HUES6 (cell line): ENCODE measurements around the gene DEFB125.

Source experiments
- H3K27ac ChIP-seq: 2 replicates; pipeline ENCODE4 v1.7.0; 2013; ENCODE audit warnings: low read depth, mild to moderate bottlenecking, low read length, inconsistent platforms
- H3K27me3 ChIP-seq: 2 replicates; pipeline ENCODE4 v1.6.1; 2013; ENCODE audit warnings: low read length; ENCODE audit not compliant: control insufficient read depth, insufficient read depth
- H3K36me3 ChIP-seq: 2 replicates; pipeline ENCODE4 v1.6.1; 2013; ENCODE audit warnings: low read length; ENCODE audit not compliant: control insufficient read depth, insufficient read depth
- H3K4me1 ChIP-seq: 2 replicates; pipeline ENCODE4 v1.6.1; 2013; ENCODE audit warnings: low read length; ENCODE audit not compliant: control insufficient read depth, insufficient read depth
- H3K4me3 ChIP-seq: 2 replicates; pipeline ENCODE4 v1.5.1; 2013; ENCODE audit warnings: low read depth, low read length
- H3K9ac ChIP-seq: one replicate; pipeline ENCODE4 v1.6.1; 2013; ENCODE audit warnings: mild to moderate bottlenecking, low read length
- H3K9me3 ChIP-seq: 2 replicates; pipeline ENCODE4 v1.6.1; 2013; ENCODE audit warnings: low read depth, low read length; ENCODE audit not compliant: control insufficient read depth, insufficient read depth

DEFB125 gene, protein sequence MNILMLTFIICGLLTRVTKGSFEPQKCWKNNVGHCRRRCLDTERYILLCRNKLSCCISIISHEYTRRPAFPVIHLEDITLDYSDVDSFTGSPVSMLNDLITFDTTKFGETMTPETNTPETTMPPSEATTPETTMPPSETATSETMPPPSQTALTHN

DNA sequence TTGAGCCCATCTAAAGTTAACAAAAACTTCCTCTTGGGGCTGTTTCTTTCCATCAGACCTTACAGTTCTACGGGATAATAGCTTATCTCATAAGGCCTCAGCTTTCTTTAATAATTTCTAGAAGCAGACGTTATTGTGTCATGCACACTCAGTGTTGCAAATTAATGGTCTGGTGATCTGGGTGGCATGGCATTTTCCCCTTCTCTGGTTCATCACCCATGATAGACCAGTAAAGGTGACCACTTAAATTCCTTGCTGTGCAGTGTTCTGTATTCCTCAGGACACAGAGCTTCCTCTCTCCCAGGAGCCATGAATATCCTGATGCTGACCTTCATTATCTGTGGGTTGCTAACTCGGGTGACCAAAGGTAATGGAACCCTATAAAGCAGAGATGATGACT is at the start of gene DEFB125:
Gene DEFB125 (plus strand): TSS at position 272 of the 400 bp plus-strand sequence. CDS start 38 bp downstream, at position 310.
- Histone ChIP-seq H3K9me3 (peaks cover 9% of the 10 kb centered on the region; the same call in 1 of the 2 replicates), H3K9ac (no peak within 1 kb of the TSS), H3K36me3 (no peaks in the 10 kb centered on the region), H3K27ac (no peak within 1 kb of the TSS), H3K4me3 (no peak within 1 kb of the TSS), H3K4me1 (no peaks in the 10 kb centered on the region), H3K27me3 (peaks cover 7% of the 10 kb centered on the region; the same call in 1 of the 2 replicates)

DNA sequence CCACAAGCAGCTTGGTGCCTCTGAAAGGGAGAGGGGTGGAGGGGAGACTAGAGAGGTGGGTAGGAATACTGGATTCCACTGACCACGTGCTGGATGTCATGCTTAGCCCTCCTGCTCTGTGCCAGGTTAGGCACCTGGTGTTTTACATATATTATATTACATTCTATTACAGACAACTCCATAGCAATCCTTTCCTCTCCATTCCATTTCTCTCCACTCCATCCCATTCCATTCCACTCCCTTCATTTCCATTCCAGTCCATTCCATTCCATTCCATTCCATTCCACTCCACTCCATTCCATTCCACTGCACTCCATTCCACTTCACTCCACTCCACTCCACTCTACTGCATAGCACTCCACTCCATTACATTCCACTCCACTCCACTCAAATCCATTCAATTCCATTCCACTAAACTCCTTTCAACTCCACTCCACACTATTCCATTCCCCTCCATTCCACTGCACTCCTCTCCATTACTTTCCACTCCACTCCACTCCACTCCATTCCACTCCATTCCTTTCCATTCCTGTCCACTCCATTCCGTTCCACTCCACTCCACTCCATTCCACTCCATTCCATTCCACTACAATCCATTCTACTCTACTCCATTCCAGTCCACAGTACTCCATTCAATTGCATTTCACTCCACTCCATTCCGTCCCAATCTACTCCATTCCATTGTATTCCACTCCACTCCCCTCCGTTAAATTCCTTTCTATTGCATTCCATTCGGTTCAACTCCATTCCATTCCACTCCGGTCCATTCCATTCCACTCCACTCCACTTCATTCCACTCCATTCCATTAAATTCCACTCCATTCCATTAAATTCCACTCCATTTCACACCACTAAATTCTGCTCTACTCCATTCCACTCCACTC is 27.2 kb upstream of the DEFB125 start:
- Histone ChIP-seq H3K27me3 (peaks cover 5% of the 10 kb centered on the region; the same call in 1 of the 2 replicates), H3K4me1 (no peaks in the 10 kb centered on the region), H3K36me3 (no peaks in the 10 kb centered on the region), H3K9me3 (peaks cover 46% of the 10 kb centered on the region), H3K9ac (no peak overlapping the region), H3K27ac (no peak overlapping the region), H3K4me3 (no peak overlapping the region)

DNA sequence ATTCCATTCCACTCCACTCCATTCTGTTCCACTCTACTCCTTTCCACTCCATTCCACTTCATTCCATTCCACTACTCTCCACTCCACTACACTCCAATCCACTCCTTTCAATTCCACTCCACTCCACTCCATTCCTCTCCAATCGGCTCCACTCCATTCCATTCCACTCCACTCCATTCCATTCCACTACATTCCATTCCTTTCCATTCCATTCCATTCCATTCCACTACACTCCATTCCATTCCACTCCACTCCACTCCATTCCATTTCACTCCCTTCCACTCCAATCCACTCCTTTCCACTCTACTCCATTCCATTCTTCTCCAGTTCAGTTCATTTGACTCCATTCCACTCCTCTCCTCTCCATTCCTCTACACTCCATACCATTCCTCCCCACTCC is 26.2 kb upstream of the DEFB125 start:
- Histone ChIP-seq H3K4me1 (no peaks in the 10 kb centered on the region), H3K9ac (no peak overlapping the region), H3K27ac (no peak overlapping the region), H3K9me3 (peaks cover 56% of the 10 kb centered on the region), H3K36me3 (no peaks in the 10 kb centered on the region), H3K27me3 (peaks cover 5% of the 10 kb centered on the region; the same call in 1 of the 2 replicates), H3K4me3 (no peak overlapping the region)

DNA sequence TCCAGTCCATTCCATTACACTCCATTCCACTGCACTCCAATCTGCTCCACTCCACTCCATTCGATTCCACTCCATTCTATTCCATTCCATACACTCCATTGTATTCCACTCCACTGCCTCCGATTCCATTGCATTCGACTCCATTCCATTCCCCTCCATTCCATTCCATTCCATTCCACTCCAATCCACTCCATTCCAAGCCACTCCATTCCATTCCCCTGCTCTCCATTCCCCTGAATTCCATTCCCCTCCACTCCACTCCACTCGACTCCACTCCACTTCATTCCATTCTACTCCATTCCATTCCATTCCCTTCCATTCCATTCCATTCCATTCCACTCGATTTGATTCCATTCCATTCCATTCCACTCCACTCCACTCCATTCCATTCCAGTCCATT is 25.7 kb upstream of the DEFB125 start:
- peaks cover 61% of the 10 kb centered on the region for H3K9me3 ChIP-seq
- H3K27ac ChIP-seq = no peak overlapping the region
- no peak overlapping the region for H3K4me3 ChIP-seq
- peaks cover 5% of the 10 kb centered on the region; the same call in 1 of the 2 replicates for H3K27me3 ChIP-seq
- H3K9ac ChIP-seq = no peak overlapping the region
- H3K36me3 ChIP-seq = no peaks in the 10 kb centered on the region
- no peaks in the 10 kb centered on the region for H3K4me1 ChIP-seq

DNA sequence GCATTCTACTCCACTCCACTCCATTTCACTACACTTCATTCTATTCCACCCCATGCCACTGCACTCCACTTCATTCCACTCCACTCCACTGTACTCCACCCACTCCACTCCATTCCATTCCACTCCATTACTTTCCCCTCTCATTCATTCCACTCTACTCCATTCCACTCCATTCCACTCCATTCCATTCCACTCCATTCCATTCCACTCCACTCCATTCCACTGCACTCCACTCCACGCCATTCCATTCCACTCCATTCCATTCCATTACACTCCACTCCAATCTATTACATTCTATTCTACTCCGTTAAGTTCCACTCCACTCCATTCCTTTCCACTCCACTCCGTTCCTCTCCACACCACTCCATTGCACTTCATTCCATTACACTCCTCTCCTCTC is 25.0 kb upstream of the DEFB125 start:
- Histone ChIP-seq H3K27ac (no peak overlapping the region), H3K36me3 (no peaks in the 10 kb centered on the region), H3K9ac (no peak overlapping the region), H3K4me1 (no peaks in the 10 kb centered on the region), H3K4me3 (no peak overlapping the region; the same call in 1 of the 2 replicates), H3K27me3 (peaks cover 5% of the 10 kb centered on the region; the same call in 1 of the 2 replicates), H3K9me3 (peaks cover 65% of the 10 kb centered on the region)

DNA sequence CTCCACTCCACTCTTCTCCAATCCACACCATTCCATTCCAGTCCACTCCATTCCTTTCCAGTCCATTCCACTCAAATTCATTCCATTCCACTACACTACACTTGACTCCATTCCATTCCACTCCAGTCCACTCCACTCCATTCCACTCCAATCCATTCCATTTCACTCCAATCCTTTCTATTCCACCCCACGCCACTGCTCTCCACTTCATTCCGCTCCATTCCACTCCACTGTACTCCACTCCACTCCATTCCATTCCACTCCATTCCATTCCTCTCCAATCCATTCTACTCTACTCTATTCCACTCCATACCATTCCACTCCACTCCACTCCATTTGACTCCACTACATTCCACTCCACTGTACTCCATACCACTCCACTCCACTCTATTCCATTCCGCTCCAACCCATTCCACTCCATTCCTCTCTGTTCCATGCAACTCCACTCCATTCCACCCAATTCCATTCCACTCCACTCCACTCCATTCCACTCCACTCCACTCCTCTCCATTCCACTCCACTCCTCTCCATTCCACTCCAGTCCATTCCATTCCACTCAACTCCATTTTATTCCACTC is 23.4 kb upstream of the DEFB125 start:
- Histone ChIP-seq H3K4me3 (no peak overlapping the region), H3K27me3 (peaks cover 8% of the 10 kb centered on the region; the same call in 1 of the 2 replicates), H3K36me3 (no peaks in the 10 kb centered on the region), H3K9ac (no peak overlapping the region), H3K27ac (no peak overlapping the region), H3K9me3 (peaks cover 65% of the 10 kb centered on the region), H3K4me1 (no peaks in the 10 kb centered on the region)

DNA sequence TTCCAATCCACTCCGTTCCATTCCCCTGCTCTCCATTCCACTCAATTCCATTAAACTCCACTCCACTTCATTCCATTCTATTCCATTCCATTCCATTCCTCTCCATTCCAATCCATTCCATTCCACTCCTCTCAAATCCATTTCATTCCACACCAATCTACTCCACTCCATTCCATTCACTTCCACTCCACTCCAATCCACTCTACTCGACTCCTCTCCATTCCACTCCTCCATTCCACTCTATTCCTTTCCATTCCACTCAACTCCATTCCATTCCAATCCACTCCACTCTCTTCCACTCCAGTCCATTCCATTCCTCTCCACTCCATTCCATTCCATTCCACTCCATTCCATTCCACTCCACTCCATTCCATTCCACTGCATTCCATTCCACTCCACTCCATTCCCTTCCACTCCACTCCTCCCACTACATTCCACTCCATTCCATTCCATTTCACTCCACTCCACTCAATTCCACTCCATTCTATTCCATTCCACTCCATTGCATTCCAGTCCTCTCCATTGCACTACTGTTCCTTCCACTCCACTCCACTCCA is 22.6 kb upstream of the DEFB125 start:
- Histone ChIP-seq H3K36me3 (no peaks in the 10 kb centered on the region), H3K4me3 (no peak overlapping the region), H3K9ac (no peak overlapping the region), H3K4me1 (no peaks in the 10 kb centered on the region), H3K27ac (no peak overlapping the region), H3K27me3 (peaks cover 10% of the 10 kb centered on the region; the same call in 1 of the 2 replicates), H3K9me3 (peaks cover 65% of the 10 kb centered on the region)

DNA sequence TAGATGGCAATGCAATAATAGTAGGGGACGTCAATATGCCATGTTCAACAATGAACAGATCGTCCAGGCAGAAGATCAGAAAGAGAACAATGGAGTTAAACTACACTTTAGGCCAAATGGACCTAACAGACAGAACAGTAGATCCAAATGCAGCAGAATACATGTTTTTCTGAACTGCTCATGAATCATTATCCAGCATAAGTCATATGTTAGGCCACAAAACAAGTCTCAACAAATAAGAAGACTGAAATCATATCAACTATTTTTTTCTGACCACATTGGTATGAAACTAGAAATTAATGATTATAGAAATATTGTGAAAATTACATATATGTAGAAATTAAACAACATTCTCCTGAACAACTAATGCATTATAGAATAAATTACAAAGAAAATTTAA is 10.2 kb upstream of the DEFB125 start:
- Histone ChIP-seq H3K4me3 (no peak overlapping the region), H3K27ac (no peak overlapping the region), H3K9ac (no peak overlapping the region), H3K36me3 (no peaks in the 10 kb centered on the region), H3K9me3 (peaks cover 7% of the 10 kb centered on the region; the same call in 1 of the 2 replicates), H3K4me1 (no peaks in the 10 kb centered on the region), H3K27me3 (peaks cover 5% of the 10 kb centered on the region; the same call in 1 of the 2 replicates)

DNA sequence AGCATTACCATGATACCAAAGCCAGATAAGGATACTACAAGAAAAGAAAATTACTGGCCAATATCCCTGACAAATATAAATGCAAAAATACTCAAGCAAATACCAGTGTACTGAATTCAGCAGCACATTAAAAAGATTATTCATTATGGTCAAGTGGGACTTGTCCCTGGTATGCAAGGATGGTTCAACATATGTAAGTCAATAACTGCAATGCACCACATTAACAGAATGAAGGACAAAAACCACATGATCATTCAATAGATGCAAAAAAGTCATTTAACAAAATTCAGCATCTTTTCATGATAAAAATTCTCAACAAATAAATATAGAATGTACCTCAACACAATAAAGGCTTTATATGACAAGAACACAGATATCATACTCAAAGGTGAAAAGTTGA is 9.1 kb upstream of the DEFB125 start:
- Histone ChIP-seq H3K4me1 (no peaks in the 10 kb centered on the region), H3K27ac (no peak overlapping the region), H3K27me3 (peaks cover 7% of the 10 kb centered on the region; the same call in 1 of the 2 replicates), H3K4me3 (no peak overlapping the region), H3K9ac (no peak overlapping the region), H3K9me3 (peaks cover 9% of the 10 kb centered on the region; the same call in 1 of the 2 replicates), H3K36me3 (no peaks in the 10 kb centered on the region)

DNA sequence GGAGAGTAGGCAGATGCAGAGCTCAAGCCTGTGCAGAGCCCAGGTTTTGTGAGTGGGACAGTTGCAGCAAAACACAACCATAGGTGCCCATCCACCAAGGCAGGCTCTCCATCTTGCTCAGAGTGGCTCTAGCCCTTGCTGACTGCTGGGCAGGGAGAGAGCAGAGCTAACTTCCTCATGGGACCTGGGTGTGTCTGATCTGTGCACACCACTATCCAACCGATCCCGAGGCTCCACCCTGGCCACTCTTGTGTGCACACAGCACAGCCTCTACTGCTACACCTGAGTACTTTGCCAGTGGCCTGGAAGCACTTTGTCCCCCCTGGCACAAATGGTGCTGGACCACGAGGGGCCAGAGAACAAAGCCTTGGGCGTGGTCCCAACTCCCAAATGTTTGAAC is 7.9 kb upstream of the DEFB125 start:
- Histone ChIP-seq H3K9ac (no peak overlapping the region), H3K36me3 (no peaks in the 10 kb centered on the region), H3K4me3 (no peak overlapping the region), H3K9me3 (peaks cover 9% of the 10 kb centered on the region; the same call in 1 of the 2 replicates), H3K27ac (no peak overlapping the region), H3K27me3 (peaks cover 6% of the 10 kb centered on the region; the same call in 1 of the 2 replicates), H3K4me1 (no peaks in the 10 kb centered on the region)
